Measurements from ENCODE around the gene MLLT11. TPM values are rescaled to one million over a fixed set of nuclear protein-coding genes. Genes with fewer than 3 reads are reported as not detected.

Gene MLLT11
- total and polyA plus RNA-seq, 10 of the 15 experiments (the other 5 are each of a cell fraction or from before 2014, with no cell fraction given): 6.2 to 27.3 (median 9.2) TPM

DNA sequence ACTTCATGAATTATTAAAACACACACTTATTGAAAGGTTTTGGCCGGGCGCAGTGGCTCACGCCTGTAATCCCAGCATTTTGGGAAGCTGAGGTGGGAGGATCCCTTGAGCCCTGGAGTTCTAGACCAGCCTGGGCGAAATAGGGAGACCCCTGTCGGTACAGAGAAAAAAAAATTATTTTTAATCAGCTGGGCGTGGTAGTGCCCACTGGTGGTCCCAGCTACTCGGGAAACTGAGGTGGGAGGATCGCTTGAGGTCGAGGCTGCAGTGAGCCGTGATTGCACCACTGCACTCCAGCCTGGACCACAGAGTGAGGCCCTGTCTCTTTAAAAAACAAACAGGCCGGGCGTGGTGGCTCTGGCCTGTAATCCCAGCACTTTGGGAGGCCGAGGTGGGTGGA, 12.0 kb downstream of the MLLT11 start:
- WGBS (ENCODE audit: insufficient coverage, insufficient replicate concordance, low lambda C conversion rate, missing lambda C conversion rate): 77% methylated on average over 13 of the region's 13 CpGs
- no TSS peak for BruUV-seq (replicated peaks)
- DNase-seq (ENCODE audit: low read depth, low spot score) (no peak), FAIRE-seq (no peak), ATAC-seq (no peak)
- H3K4me1 ChIP-seq (ENCODE audit: control insufficient read depth, insufficient read depth, low read length): peaks cover 8% of the 10 kb centered on the region
- H4K20me1 ChIP-seq (ENCODE audit: control insufficient read depth, insufficient read depth): no peaks in the 10 kb centered on the region
- no peaks in the 10 kb centered on the region for H3K27me3 ChIP-seq (replicated peaks in 1 of 2; ENCODE audit: control insufficient read depth in 2 of 2, insufficient read depth in 2 of 2, low read length in 1 of 2)
- no peaks in the 10 kb centered on the region for H3K9me3 ChIP-seq (replicated peaks; ENCODE audit: control insufficient read depth, insufficient read depth, low read length)
- TF ChIP-seq ZBED1 (IDR thresholded peaks at IDR 0.05; ENCODE audit: borderline replicate concordance) (no peak), RAD21 (IDR thresholded peaks at IDR 0.05; ENCODE audit: insufficient read depth, low read depth, low read length) (no peak), ZNF24 (IDR thresholded peaks at IDR 0.05) (no peak)
- TF ChIP-seq, protein P1, sequence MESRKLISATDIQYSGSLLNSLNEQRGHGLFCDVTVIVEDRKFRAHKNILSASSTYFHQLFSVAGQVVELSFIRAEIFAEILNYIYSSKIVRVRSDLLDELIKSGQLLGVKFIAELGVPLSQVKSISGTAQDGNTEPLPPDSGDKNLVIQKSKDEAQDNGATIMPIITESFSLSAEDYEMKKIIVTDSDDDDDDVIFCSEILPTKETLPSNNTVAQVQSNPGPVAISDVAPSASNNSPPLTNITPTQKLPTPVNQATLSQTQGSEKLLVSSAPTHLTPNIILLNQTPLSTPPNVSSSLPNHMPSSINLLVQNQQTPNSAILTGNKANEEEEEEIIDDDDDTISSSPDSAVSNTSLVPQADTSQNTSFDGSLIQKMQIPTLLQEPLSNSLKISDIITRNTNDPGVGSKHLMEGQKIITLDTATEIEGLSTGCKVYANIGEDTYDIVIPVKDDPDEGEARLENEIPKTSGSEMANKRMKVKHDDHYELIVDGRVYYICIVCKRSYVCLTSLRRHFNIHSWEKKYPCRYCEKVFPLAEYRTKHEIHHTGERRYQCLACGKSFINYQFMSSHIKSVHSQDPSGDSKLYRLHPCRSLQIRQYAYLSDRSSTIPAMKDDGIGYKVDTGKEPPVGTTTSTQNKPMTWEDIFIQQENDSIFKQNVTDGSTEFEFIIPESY (IDR thresholded peaks at IDR 0.05): no peak
- H3K9ac ChIP-seq (ENCODE audit: control insufficient read depth, insufficient read depth, low read length): no peak overlapping the region
- RAD21 ChIA-PET (ENCODE audit: unreplicated experiment): interaction anchor here (2.6 kb wide), 1 partner anchor 84 kb away, joined by 26 read pairs; the partner anchor contains the start of gene TNFAIP8L2
- CTCF ChIA-PET: interaction anchor here (0.6 to 4.2 kb wide), 8 partner anchors 10 to 1078 kb away, joined by 5 to 26 read pairs (median 9); partner anchors contain the start of genes C1orf56, MLLT11 and TNFAIP8L2
- intact Hi-C loops (cut with micrococcal nuclease; ENCODE audit: unreplicated experiment) (no loop called here), in situ Hi-C loops (cut with MboI) (no loop called here)
- POLR2A ChIA-PET: interaction anchor here (0.6 to 1.5 kb wide), 4 partner anchors 14 to 84 kb away, joined by 3 to 6 read pairs (median 4); partner anchors contain the start of gene TNFAIP8L2
- H3K36me3 ChIP-seq (ENCODE audit: control insufficient read depth in 2 of 2, insufficient read depth in 2 of 2, low read length in 1 of 2): no peaks in the 10 kb centered on the region
- SMC1A ChIA-PET (ENCODE audit: uncharacterized antibody, unreplicated experiment): interaction anchor here (1.0 to 3.2 kb wide), 3 partner anchors 11 to 27 kb away, joined by 3 to 22 read pairs (median 9); partner anchors contain the start of gene MLLT11
- H3K79me2 ChIP-seq (ENCODE audit: control insufficient read depth, insufficient read depth, low read length): peaks cover 10% of the 10 kb centered on the region
- no peak overlapping the region for H3K4me2 ChIP-seq (ENCODE audit: control insufficient read depth, insufficient read depth)
- H2AFZ ChIP-seq (ENCODE audit: control insufficient read depth, low read depth, low read length): no peak overlapping the region
- no peak overlapping the region for H3K4me3 ChIP-seq
- H3K27ac ChIP-seq (ENCODE audit: control insufficient read depth, insufficient read depth): no peak overlapping the region

Measured in GM12878 (cell line).